Measurements from ENCODE around the gene WDR48.

The WDR48 gene

DNA sequence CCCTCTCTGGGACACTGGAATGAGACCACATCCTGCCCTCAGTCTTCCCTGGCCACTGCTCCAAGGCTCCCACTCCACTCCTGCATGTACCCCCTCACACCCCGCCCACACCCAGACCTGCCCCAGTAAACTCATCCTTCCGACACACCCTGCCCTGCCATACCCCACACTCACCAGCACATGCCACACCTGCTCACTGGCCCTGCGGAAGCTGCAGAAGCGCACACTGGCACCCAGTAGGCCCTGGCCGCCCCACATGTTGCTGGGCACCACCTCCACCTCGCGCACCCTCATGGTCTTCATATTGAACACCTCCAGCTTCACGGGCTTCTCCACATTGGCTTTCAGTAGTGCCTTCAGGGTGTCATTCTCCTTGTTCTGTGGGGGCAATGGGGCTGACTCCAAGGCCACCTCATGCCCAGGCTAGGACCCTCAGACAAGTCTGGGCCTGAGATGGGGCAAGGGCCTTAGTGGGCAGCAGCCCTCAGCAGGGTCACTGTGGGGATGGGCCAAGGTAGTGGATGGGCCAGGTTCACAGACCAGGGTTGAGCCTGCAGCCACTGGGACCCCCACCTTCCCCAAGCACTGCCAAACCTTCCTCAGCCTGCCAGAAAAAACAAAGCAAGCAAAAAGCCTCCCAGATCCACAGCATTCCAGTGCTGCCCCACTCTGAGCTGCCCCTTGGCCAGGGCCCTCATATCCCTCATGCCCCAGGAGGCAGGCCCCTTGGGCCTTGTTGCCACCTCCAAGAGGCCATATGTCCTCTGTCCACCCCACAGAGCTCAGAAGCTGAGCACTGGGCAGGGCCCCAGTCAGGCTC lies 50.9 kb downstream of the WDR48 start:
- DNase-seq (ENCODE audit: low spot score): no peak

DNA sequence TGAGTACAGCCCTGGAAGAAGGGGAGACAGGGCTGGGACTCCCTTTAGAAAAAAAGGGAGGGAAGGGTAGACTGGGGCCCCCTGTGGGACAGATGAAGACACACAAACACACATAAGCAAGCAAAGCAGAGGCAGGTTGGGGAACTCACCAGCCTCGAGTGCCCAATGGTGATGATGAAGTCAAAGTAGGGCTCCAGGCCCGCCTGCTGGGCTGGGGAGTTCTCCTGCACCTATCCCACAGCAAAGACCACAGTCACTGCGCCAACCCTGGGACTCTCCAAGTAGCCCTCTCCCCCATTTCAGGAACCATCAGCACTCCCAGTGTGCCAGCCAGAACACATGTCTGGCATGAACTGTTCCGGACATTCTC lies 51.5 kb downstream of the WDR48 start:
- DNase-seq (ENCODE audit: low spot score): peak; percentile 23

DNA sequence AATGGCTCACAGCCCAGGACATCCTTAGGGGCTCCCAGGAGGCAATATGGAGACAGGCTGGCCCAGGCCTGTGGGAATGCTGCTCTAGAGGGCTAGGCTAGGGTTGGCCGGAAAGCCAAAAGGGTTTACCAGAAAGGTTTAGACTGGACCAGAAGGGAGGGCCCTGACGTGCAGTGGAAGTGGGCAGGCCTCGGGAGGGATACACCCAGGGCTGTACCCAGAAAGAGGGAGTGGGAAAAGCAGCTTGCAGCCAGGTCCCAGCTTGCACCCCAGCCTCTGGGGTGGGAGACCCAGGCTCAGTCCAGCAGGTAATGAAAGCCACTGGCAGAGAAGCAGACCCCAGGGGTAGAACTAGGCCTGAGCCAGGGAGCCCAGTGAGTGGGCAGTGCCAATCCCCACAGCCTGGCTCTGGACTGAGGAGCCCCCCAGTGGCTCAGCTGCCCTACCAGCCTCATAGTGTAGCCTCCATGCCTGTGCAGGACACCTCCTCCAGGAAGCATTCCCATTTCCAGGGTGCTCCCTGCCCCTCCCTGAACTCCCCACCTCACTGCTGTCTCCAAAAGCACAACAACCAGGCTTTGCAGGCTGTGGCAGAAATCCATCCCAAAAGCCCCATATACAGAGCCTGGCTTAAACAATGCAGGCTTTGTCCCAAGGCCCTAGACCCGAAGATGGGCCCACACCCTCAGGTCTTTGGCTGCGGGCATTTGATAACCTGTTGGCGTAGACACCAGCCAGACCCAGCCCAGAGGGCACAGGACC lies 52.2 kb downstream of the WDR48 start:
- no peak for DNase-seq (ENCODE audit: low spot score)

DNA sequence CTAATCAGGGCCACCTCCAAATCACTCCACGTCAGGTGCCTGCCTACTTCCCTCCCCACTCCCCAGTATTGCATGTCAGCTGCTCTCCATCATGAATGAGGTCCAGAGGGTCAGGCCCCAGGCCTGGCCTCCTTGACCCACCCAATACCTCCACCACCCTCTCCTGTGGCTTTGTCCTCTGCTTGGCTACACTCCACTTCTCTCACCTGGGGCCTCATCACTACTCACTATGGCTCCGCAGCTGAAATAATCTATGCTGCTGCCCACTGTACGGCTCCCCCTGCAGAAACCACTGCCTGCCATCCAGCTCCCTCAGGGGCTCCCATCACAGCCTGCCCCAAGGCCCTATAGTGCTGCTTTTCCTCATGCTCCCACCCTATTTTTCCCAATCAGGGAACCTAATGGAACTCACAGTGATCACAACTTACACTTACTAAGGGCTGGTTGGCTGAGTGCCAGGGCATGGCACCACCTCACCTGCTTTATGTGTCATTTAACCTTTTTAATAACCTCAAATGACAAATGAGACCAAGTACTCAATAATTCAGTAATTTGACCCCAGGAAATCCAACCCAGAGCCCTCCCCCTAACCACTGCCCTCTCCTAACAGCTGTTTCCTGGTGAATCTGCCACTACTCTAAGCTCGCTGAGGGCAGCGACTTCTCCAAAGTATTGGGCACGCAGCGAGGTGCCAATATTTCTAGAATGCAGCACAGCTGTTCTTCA lies 53.3 kb downstream of the WDR48 start:
- DNase-seq (ENCODE audit: low spot score): no peak

DNA sequence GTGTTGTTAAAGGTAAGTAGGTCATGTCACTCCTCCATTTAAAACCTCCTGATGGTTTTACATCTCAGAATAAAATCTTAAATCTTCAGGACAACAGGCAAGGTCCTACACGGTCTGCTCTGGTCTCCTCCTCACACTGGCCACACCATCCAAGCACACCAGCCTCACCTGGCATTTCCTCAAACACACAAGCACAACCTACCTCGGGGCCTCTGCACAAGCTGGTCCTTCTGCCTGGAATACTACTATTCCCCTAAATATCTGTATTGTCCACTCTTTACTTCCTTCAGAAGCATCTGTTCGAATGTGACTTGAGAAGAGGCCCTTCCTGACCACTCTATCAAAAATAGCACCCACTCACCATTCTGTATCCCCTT lies 53.9 kb downstream of the WDR48 start:
- no peak for DNase-seq (ENCODE audit: low spot score)

DNA sequence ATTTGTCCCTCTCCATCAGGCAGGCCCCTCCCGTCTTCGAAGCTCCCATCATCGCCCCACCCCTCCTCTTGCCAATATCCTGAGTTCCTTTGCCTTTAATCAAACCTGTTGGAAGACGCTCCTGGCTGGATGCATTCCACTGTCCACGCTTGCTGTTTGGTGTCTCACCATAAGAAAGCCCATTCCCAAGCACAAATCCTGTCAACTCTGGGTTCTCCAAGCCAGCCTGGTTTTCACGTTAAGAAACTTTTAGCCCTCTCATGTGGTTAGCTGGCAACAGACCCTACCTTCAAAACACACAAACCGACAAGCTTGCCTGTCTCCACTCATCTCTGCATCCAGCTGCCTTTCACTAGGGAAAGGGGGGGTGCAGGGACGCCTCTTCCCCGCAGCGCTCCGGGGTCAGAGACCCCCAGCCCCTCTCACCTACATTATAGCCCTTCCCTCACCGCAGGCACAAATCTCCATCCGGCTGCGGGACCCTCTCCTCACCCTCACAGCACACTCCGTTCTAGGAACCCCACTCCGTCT lies 54.5 kb downstream of the WDR48 start:
- DNase-seq (ENCODE audit: low spot score): peak; percentile 48

DNA sequence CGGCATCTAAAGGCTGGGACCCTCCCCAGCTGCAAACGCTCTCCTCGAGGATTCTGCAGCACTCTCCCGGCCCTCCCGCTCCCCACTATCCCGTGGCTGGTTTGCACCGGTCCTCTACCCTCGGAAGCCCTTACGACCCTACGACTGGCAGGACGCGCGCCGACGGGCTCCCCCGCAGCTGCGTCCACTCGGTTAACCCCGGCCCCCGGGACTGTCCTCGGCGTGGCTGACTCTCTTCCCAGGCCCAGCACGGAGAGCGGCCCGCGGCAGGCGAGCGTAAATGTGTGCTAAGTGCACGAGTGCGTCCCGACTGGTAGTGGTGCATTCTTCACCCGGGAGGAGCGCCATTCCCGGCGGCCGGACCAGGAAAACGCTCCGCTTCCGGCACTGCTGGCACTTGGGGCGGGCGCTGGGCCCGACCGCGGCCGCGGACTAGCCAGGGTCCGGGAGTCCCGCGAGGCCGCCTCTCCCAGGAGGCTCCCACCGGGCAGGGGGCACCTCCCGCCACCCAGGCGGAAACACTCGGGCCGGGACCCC lies 55.1 kb downstream of the WDR48 start:
- DNase-seq (ENCODE audit: low spot score): peak; percentile 54

DNA sequence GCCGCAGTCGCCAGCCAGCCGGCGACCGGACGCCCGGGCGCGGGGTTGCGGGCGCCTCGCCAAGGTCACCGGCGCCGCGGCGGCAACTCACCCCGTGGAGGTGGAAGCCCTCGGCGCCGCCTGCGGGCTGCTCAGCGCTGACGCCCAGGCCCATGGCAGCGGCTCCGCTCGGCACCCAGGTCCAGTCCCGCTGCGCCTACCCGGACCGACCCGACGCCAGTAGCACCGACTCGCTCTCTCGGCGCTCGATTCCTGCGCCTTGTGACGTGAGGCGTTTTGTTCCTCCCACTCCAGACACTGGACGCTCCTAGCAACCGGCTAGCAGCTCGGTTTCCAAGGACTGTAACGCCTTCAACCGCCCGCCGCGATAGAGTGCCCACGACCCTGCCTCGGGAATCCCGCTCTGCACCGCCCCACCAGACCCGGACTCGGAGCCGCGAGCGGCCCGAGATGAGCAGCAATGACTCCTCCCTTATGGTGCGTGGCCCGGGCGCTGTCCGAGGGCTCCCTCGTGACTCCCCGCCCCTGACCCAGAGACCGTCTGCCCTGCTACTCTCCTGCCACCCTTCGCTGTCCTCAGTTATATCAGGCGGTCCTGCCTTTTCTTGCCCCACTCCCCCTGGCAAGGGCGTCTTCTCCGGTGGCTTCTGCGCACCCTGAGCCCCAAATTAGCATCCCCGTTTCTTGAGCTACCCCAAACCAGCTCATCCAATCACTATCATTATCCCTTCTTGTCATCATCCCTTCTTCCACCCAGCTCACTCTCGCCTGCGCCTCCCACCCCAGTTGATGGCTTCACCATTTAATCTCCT lies 55.8 kb downstream of the WDR48 start, which contains the start of the genes GORASP1 and TTC21A:
Gene GORASP1, minus strand, starts transcription at position 240 of the 812 bp plus-strand sequence. Its CDS starts 86 bp downstream, at position 154.
Gene TTC21A, plus strand, starts transcription at position 293 of the 812 bp plus-strand sequence. Its CDS starts 158 bp downstream, at position 451.
- DNase-seq (ENCODE audit: low spot score): peak; percentile 84

DNA sequence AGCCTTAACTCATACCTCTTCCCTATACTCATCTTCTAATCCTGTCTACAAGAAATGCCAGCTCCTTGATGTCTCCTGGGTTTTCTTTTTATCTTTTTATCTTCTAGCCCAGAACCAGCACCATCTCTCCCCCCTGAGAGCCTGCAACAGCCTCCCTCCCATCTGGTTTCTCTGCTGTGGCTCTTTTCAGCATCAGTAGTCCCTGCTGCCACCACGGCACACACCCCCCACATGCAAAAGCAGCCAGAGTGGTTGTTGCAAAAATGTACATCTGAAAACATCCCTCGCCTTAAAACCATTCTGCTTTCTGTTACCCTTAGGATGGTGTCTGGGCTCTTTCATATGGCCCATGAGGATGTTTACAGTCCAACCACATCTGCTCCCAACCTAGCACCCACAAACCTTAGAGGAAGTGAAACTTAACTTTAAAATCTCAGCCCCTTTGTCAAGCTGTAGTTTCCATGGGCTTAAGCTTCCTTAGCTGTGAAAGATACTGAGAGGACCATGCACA lies 56.4 kb downstream of the WDR48 start:
- DNase-seq (ENCODE audit: low spot score): no peak

DNA sequence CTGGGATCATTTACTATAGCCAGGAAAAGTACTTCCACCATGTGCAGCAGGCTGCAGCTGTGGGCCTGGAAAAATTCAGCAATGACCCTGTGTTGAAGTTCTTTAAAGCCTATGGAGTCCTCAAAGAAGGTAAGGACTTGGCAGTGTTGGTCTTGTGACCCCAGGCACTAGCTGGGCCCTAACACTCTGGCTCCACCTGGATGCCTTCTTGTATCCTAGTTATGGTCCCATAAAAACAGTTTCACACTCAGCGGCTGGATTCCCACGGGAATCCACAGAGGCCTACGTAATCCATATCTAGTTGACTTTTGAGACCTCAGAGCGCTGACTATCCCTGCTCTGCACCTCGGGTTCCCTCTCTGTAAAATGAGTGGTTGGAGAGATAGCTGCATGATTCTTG lies 57.3 kb downstream of the WDR48 start:
- DNase-seq (ENCODE audit: low spot score): no peak

DNA sequence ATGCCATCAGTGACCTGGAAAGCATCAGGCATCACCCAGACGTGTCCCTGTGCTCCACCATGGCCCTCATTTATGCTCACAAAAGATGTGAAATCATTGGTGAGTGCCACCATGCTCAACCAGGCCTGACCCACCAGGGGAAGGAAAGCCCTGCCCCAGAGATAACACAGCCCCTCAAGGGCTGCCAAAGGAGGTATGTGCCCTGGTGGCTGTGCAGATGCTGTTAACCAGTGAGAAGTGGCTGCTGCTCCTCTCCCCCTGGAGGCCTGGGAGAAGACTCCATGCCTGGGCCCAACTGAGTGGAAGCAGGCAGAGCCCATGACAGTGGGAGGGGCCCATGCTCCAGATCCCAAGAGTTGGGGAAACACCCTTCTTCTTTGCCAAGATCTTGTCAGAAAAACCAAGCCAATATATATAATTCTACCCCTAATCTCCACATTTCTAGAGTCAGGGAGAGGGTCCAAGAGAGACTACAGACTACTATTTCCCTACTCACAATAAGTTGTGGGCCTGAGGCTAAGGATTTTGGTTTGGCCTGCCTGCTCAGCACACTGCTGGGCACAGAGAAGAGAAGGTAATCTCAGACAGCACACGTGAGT lies 58.3 kb downstream of the WDR48 start:
- DNase-seq (ENCODE audit: low spot score): no peak

DNA sequence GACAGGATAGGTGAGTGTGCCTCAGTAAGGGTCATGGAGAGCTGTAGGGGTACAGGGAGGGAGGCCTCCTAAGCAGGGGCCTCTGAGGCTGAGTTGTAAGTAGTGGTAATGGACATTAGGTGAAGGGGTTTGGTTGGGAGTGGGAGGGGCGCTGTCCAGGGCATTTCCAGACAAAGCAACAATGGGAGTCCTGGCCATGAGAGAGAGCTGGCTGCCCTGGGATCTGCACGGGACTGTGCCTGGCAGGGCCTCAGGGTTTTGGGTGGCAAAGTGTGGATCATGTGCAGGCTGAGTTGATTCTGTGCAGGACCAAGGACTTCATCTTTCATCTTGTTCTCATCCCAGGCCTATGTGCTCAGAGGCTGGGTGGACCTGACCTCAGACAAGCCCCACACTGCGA lies 60.3 kb downstream of the WDR48 start:
- no peak for DNase-seq (ENCODE audit: low spot score)

DNA sequence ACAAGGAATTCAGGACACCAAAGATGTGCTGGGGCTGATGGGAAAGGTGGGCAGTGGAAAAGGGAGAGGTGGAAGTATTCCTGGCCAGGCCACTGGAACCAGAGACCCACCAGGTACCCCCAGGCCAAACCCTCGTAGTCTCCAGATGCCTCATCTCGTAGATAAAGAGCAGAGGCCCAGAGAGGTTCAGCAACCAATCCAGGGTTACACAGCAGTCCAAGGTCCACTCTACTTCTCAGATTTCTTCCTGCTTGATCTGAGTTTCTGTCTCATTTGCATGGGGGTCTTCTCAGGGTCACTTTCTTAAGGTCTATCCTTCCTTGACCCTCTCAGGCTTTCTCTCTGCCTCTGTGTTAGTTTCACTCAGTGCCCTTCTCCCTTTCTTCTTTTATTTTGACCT lies 60.7 kb downstream of the WDR48 start:
- DNase-seq (ENCODE audit: low spot score): no peak

DNA sequence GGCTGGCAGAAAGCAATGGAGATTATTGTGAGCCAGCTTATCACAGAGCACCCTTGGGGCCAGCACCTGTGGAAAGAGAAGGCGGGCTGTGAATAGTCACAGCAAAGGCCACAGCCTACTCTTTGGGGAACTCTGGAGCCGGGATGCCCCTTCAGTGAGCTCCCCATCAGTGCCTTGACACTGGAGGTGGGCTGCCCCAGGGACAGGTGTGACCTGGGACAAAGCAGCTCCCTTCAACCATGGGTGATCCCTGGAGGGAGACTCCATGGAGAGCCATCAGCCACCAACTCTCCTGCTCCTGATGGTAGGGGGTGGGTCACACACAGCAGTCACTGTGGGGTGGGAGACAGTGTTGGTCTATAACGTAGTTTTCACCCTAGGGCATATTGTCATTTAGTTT lies 61.5 kb downstream of the WDR48 start:
- DNase-seq (ENCODE audit: low spot score): no peak

DNA sequence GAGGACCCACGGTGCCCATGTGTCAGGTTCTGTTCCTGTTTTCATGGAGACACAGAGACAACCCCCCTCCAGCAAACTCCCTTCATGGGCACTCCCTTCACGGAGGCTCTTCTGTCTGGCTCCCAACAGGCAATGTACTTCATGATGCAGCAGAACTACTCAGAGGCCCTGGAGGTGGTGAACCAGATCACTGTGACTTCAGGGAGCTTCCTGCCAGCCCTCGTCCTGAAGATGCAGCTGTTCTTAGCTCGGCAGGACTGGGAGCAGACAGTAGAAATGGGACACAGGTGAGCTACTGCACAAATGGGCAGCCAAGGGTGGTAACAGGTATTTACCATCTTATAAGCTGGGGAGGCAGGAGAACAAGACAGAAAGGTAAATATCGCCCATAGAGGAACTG lies 62.6 kb downstream of the WDR48 start:
- DNase-seq (ENCODE audit: low spot score): no peak

DNA sequence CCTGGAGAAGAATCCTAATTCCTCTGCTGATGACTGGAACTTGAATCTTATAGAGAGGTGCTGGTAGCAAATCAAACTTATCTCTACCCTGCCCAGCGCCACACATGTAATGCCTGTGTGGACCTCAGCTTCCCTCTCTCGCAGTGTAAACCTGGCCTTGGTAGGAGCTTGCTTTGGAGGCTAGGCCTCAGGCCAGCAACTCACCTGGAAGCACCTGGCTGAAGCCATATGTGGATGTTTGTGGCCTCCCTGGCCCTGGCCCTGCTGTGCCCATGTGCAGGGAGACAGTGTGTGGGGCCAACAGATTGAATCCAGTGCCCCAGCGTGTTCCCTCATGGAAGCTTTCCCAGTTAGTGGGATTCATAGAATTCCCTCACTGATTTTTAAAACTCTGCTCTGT lies 64.1 kb downstream of the WDR48 start:
- no peak for DNase-seq (ENCODE audit: low spot score)

DNA sequence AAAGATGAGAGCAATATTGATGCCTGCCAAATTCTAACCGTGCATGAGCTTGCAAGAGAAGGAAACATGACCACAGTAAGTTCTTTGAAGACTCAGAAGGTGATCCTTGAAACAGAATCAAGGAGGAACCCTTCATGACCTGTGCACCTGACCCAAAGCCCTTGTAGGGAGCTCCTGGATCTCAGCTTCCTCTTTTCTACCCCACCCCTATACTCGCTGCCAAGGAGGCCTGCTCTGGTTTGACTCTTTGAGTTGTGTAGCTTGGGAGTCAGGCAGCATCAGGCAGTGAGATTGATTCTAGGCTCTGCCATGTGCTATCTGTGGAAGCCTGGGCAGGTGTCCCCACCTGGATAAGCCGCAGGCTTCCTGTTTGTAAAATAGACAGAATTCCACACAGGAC lies 66.3 kb downstream of the WDR48 start:
- no peak for DNase-seq (ENCODE audit: low spot score)

DNA sequence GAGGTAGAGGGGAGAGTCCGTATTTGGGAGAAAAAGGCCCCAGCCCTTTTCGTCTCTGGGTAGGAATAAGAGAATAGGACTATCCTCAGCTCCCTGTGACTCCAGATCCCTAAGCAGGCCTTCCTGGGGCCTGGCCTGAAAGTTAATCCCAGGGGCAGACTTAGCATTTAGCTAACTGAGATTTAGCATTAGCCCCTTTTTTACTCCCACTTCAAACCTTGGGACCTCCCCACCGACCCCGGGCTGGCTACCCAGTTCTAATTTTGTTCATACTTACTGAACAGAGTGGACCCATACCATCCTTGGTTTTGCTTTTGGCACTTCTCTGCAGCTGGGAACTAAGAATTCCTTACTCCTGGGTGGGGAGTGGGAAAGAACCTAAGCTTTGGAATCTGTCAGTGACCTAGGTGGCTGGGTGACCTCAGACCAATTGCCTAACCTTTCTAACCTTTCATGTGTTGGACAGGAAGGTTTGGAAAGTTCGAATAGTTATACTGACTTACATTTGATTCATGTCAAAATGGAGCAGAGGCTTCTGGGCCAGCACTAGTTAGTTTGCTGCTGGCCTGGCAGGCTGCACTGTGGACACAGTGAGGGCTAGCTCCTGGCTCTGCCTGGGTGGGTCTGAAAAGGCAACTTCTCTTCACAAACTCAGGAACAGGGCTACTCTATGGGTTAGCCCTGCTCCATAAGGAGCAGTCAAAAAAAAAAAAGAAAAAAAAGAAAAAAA lies 67.3 kb downstream of the WDR48 start:
- no peak for DNase-seq (ENCODE audit: low spot score)

DNA sequence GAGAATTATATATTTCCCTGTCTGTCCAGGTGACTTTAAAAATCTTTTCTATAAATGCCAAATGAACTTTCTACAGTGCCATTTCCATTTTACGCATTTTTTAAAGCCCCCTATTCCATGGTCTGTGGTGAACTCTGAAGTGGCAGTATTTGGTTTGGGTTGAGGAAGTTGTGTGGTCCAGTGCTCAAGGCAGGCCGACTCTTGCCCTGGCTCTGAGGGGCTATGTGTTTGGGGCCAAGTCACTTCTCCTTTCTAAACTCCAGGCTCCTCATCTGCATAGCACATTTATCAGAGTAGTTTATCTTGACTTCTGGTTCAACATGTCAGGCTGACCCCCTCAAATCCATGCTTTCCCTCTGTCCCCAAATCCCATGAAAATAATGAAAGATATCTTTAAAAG lies 69.8 kb downstream of the WDR48 start:
- DNase-seq (ENCODE audit: low spot score): no peak

DNA sequence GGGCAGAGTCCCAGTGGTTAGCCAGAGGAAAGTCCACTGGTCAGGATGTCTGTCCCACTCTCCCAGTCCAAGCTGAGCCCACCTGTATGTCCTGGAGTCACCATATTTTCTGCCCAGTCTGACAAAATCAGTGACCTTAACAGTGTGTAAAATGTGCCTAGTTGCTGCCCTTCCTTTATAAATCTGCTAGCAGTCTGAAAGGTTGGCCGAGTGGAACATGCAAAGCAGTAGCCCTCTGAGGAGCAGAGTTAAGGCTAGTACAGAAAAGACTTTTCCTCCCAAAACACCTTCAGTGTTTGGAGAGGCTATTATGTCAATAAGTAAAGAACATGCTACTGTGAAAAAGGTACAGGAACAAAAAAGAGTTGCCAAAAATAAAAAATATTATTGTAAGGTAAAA lies 71.0 kb downstream of the WDR48 start:
- no peak for DNase-seq (ENCODE audit: low spot score)

All from RKO (cell line).